Measurements from ENCODE around the gene PUS7L.
"Not testable (repeated sequence)": the region's sequence is repeated elsewhere in the genome, so short reads cannot be mapped to it uniquely, and the experiment has no call there.

PUS7L gene, protein sequence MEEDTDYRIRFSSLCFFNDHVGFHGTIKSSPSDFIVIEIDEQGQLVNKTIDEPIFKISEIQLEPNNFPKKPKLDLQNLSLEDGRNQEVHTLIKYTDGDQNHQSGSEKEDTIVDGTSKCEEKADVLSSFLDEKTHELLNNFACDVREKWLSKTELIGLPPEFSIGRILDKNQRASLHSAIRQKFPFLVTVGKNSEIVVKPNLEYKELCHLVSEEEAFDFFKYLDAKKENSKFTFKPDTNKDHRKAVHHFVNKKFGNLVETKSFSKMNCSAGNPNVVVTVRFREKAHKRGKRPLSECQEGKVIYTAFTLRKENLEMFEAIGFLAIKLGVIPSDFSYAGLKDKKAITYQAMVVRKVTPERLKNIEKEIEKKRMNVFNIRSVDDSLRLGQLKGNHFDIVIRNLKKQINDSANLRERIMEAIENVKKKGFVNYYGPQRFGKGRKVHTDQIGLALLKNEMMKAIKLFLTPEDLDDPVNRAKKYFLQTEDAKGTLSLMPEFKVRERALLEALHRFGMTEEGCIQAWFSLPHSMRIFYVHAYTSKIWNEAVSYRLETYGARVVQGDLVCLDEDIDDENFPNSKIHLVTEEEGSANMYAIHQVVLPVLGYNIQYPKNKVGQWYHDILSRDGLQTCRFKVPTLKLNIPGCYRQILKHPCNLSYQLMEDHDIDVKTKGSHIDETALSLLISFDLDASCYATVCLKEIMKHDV

DNA sequence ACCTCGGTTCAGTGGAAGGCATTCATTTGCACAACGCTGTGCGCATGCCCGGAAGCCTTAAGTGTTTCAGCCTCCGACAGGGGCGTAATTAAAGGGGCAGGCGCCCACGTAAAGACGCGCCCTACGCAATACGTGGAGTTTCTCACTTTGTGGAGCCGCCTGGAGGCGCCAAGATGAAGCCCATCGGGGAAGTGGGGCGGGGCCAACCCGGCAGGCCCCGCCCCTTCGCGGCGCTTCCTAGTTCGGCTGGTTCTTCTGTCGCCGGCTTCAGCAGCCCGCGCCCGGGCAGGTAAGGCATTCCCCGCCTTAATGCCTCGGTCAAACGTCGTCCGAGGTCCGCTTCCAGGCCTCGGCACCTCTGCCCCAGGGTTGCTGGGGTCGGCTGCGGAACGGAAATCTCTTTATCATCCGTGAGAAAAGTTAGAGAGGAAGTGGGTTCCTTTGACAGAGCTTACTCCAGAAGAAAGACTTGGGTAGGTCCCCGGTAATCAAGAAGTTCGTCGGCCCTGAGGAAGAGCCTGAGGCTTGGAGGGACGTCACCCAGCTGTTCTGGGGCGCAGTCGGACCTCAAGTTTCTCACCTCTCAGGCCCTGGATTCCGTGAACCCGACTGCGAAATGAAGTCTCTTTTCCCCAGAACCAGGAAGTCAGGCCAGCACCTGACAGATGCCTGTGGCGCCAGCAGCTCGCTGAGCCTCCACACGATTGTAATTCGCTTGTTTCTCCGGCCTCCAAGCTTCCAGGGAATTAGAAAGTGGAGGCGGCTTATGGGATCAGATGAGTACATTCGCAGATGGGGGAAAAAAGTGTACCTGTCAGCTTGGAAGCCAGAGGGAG lies at the start of gene PUS7L, which contains the start of gene IRAK4:
PUS7L (minus strand) TSS at position 63 of the 836 bp plus-strand sequence. CDS start 3,545 bp downstream, outside the sequence.
IRAK4 (plus strand) TSS at position 224 of the 836 bp plus-strand sequence. CDS start 9,161 bp downstream, outside the sequence.
- peak; percentile 97 for DNase-seq

DNA sequence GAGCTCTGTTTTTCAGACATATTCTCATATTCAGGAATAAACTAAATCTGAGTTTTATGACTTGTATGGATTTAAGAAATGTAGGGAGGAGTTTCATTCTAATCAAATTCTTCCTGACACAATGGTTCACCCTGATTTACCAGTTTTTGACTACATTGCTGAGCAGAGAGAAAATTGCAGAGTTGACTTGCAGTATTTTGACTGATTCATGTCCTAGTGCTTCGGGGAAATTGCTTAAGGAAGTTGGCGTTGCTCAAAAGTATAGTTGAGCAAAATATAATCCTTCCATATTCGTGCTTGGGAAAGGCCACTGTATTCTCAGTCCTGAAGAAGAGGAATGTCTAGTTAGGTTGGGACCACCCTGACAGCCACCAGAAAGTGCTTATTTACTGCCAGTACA lies 48.8 kb upstream of the PUS7L start:
- no peak for DNase-seq

DNA sequence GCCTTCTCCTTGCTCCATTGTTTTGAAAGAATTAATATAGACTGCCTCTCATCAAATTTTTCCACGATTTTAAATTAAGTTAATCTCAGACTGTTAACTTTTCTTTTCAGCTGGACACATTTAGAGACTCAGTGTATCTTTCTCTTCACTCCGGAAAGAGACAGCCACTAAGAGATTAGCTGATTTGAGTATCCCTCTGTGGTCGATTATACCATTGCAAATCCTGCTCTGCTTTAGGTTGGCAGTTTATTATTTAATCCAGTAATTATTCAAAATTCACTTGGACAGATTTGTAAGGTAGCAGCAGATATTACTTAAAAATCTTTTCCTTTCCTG lies 48.1 kb upstream of the PUS7L start:
- DNase-seq: peak; percentile 49

DNA sequence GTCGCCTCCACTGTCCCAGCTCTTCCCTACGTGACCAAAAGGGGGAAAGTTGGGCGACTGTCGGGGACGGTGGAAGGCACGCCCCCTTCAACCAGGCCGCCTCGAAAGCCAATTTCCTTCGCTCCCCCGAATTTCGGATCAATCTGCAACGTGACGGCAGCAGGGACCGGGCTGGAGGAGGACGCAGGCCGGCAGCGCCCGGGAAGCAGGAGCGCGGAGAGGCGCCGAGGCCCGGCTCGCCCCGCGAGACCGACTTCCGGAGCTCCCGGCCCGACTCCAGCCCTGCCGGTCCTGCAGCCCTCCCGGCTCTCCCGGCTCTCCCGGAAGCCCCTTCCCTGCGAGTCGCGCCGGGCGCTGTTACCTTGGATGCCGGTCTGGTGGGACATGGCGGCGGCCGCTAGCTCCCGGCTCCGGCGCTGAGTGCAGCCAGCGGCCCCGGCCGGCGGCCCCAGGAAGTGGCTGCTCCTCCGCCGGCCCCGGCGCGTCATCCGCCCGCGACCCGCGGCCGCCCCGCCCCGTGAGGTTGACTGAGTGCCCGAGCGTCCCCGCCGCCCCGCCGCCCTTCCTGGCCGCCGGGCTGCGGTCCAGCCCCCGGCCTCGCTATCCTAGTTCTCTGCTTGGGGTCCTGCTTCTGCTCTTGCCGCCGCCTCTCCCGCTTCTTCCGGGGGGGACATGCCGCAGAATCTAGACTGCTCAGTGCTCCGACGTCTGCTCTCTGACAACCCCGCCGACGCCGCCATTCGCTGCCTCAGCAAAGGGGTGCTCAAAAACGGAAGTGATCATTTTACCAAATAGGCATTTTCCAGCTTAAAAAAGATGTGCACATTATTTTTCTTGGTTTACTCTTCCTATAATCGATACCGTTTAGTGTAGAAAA lies 47.5 kb upstream of the PUS7L start, which contains the start of gene TWF1:
TWF1 (minus strand) TSS at position 458 of the 877 bp plus-strand sequence; CDS start at position 386, 72 bp downstream.
- peak; percentile 75 for DNase-seq

DNA sequence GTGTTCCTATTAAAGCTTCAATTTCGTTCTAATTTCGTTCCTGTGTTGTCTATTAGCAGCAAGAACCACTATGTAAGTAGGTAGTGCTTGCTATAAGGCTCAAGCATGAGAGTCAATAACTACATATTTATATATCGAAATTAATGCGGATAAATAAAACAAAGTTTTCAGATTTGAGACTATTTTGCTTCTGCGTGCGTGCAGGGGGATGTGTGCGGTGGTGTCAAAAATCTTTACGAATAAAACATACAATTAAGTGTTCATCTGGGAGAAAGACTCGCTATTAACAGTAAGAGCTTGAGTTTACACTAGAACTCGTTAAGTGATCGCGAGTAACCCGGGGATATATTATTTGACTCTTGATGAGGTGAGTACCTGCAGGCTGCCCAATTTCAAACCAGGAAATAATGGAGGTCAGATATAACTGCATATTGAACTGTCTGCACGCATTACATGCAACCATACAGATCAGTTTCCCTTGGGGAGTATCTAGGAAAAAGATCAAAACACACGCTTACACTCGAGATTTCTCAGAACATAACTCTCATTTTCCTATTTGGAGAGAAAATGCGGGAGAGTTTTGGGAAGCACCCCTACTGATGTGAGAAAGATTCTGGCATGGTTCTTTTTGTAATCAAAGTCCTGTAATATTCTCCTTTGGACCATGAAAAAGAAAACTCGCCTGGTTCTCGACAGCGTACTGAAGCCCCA lies 46.7 kb upstream of the PUS7L start:
- DNase-seq: peak; percentile 48

DNA sequence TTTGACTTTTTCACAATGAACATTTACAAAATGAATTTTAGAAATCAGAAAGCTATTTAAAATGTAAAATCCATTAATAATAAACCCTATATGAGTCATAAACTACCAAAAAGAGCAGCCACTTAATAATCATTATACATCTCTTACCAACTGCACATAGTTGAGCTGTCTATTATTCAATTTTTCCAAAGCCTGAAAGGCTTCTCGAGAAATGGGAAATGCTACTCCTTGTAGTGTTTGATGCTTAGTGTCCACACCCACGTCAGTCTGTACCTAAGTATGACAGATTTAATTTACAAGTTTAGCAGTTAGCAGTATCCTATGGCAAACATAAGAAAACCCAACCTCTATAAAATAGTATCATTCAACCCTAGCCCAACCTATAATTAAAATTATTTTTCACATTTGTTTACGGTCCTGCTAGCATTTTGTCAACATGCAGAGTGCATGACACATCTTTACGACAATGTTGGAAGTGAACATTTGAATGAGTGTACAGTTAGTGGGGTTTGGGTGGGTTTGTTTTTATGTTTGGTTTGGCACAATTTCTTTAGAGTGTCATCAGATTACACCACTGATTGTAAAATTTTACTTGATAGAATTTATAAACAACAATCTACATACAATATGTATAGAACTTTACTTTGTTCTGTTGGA lies 39.1 kb upstream of the PUS7L start:
- DNase-seq: no peak

DNA sequence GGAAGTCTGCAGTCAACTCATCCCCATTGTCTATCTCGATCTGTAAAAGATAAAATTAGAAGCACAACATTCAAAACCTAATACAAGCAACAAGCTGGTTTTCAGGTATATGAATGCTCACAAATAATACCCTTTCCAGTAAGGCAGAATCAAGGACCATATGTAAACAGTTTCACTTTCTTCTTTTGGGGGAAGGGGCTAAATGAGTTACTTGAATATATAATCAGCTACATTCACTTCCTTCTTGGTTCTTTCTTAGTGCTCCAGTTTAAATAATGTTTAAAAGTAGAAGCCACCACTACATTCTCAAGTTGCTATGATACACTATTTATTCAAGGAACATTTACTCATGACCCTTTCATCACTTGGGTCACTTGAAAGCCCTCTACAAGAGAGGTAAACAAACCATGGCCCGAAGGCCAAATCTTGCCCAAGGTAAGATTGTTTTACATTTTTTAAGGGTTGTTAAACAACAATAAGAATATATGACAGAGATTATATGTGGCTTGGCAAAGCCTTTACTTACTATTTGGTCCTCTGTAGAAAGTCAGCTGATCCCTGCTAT lies 37.2 kb upstream of the PUS7L start:
- DNase-seq: no peak

DNA sequence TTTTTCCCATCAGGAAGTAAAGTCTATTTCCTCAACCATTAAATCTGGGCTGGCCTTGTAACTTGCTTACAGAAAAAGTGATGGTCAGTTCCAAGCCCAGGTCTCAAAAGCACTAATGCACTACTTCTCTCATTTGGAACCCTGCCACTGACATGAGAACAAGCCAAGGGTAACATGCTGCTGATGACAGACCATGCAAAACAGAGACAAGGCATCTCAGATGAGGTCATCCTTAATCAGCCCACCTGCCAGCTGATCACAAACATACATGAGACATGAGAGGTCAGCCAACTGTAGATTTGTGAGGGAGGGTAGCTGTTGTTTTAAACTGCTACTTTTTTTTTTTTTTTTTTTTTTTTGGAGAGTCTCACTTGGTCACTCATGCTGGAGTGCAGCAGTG lies 31.4 kb upstream of the PUS7L start:
- DNase-seq: peak; percentile 20

DNA sequence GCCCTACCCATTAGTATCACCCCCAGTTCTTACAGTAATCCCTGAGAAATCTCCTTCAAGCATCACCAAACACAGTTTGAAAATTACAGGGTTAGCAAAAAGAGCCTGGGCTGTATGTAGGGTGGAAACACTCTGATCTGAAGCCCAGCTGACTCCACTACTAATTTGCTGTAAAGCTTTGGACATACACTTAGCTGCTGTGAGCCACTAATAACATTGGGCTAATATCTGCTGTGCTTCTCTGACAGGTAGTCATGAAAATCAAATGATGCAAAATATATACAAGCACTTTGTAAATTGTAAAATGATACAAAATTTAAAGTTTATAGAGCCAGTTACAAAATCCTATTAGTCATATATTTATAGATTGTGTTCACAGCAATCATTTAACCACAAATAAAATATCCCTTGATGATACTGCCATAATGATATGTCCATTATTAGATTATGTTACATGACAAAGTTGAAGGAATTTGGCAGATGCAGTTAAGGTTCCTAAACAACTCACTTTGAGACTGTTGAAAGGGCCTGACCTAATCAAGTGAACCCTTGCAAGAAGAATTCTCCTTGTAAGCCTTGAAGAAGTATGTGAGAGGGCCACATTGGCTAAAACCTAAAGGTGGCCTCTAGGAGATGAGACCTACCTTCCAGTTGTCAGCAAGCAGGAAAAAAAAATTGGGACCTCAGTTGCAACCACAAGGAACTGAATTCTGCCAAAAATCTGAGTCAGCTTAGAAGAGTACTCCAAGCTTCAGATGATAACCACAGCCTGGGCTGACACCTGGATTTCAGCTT lies 28.5 kb upstream of the PUS7L start:
- no peak for DNase-seq

DNA sequence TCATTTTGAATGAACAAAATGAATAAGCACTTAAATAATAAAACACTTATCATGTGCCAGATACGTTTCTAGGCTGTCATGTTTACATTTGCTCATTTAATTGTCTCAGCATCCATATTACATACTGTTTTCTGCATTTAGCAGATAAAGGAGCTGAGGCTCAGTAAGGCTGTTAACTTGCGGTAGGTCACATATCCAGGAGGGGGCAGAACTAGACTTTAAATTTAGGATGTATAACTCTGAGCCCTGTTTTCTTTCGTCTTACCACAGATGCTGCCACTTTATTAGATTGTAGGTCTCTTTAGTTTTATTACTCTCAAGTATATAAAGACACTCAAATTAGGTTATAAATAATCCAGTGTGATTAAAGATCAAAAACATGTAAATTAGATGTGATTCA lies 17.9 kb upstream of the PUS7L start:
- DNase-seq: no peak

DNA sequence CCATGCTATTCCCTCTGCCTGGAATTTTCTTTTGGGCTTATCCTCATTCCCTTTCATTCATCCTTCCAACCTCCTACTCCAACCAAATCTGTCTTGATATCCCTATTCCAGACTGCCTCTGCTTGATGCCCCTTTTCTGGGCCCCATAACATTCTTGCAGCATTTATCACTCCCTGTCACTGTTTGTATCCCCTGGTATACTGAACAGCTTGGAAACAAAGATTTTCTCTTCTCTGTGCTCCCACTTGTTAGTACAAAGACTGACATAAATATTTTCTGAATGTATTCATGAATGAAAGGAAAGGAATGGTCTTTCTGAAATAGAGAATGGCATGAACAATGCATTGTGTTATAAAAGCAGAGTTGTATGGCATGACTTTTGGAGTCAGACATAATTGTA lies 7.7 kb upstream of the PUS7L start:
- DNase-seq: no peak

DNA sequence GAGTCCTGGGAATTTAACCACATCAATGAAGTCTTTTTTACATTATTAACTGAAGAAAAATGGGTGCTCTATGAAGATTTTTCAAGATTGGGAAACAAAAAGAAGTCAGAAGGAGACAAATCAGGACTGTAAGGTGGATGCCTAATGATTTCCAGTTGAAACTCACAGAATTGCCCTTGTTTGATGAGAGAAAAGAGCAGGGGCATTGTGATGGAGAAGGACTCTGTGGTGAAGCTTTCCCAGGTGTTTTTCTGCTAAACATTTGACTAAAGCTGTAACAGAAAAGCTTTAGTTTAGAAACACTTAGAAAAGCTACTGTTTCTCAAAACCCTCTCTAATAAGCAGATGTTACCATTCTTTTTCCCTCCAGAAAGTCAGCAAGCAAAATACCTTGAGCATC lies 5.9 kb upstream of the PUS7L start:
- no peak for DNase-seq

DNA sequence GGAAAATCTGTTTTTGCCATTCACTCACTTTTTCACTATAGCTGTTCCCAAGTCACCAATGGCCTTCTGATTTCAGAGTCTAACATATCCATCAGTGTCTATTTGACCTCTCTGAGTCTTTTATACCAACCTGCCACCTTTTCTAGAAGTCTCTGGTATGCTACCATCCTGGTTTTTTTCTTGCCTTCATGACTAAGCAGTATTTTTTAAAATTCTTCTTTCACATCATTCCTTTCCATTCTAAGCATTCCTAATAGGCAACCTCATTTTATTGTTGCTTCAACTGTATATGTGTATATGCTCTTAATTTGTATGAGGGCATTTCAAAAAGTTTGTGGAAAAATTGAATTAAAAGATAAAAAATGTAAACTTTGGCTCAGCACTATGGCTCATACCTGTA lies 5.2 kb upstream of the PUS7L start:
- no peak for DNase-seq

DNA sequence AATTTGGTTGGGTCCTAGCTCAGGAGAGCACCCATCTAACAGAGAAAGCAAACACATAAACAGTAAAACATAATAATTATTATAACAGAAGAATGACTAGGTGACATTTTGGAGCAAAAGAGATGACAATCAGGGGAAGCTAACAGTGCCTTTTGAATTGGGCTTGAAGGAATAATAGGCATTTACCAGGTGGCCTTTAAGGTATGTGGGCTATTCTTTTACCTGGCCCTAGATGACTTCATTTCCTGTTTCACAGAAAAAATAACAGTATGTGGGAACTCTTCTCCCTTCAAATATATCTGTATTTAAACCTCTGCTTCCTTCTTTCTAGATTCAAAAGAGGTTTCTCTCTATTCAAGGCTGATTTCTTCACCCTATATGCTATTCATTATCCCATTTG lies 4.0 kb upstream of the PUS7L start:
- DNase-seq: peak; percentile 4

DNA sequence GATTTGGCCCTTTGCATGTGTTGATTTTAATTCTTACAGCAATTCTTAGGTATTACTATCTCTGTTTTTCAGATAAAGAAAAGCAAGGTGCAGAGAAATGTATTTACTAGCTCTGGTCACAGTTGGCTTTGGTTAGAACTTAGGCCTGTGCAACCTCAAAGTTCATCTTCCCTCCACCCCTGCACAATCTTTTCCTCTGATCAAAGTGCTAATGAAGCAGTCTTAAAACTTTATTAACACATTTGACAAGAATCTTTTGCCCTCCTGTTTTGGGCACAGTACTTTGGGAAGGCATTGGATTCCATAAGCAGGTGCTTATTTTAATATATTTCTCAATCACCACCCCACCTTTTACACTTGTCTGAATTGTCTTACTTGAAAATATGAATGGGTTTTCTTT lies 2.9 kb upstream of the PUS7L start:
- DNase-seq: no peak

DNA sequence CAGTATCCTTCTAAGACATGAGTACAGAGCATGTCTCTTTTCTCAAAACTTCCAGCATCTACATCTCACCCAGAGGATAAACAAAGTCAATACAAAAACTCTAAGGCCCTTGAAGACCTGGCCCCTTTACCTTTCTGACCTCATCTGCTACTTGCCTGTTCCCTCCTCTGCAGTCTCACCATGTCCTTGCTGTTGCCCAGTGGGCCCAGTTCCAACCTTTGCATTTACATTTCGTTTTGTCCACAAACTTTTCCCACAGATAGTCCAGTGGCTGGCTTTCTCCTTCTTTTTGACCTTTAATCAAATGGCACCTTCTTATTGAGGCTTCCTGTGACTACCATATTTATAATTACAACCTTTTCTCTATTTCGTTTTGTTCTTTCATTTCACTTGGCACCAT lies 1.8 kb upstream of the PUS7L start:
- no peak for DNase-seq

DNA sequence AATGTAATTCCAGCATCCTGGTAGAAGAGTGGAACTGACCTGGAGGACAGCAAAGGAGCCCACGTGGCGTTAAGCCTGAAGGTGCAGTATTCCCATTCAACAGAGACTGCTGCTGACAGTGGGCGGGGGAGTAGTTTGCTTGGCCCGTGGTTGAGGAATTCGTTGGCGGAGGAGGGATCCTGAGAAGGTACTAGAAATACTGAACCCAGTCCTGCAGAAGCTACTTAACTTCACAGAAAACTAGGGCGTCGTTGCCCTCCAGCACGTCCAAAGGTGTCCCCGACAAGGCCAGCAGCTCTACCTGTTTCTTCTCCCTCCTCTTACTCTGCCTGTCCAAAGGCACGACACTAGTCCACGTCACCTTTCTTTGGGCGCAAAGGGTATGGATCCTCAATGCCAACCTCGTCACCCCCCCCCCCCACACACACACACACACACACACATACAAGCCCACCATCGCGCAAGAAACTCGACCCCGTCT lies 303 bp downstream of the PUS7L start:
- peak; percentile 65 for DNase-seq

DNA sequence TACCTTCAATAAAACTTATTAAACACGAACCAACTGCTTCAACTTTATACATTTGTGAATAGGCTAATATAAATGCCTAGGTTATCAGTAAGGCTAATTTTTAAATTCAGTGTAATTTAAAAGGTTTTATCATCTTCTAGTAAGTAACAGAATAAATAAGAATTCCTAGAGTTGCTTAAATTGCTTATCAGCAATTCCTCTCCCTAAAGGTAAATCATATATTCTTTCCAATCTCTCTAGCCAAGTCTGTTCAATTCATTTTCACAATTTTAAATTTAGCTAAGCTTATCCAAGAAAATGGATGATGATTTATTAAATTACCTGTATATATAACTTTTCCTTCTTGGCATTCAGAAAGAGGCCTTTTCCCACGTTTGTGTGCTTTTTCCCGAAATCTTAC lies 4.6 kb downstream of the PUS7L start:
- DNase-seq: no peak

DNA sequence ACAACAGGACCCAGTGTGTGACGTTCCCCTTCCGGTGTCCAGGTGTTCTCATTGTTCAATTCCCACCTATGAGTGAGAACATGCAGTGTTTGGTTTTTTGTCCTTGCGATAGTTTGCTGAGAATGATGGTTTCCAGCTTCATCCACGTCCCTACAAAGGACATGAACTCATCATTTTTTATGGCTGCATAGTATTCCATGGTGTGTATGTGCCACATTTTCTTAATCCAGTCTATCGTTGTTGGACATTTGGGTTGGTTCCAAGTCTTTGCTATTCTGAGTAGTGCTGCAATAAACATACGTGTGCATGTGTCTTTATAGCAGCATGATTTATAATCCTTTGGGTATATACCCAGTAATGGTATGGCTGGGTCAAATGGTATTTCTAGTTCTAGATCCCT lies 7.2 kb downstream of the PUS7L start:
- not testable (repeated sequence) for DNase-seq

DNA sequence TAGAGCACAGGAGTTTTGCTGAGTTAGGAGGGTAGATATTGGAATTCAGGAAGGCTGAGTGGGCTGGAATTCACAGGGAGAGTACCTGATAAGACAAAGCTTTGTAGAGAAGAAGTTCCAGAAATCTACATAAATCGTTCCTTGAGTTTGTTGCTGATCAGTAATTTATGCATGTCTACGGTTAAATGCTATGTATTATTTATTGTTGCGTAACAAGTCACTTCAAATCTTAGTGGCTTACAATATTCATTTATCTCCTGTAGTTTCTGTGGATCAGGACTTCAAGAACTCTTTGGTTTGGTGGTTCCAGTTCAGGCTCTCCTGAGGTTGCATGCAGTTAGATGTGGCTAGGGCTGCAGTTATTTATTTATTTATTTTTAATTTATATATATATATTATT lies 7.8 kb downstream of the PUS7L start:
- no peak for DNase-seq

Data from kidney glomerular epithelial cell (primary cell).